Tibial artery (tissue), 4 donors: Measurements from ENCODE around the gene PLAC9.

Experiments used
- DNase-seq, 2 donors: peaks; one replicate each; pipeline ENCODE4 v3.0.0-alpha.2; 2019
- H3K27ac ChIP-seq, 2 donors: fragments of 200-600 bp; sonication (generic) in 1 of 2; 1 replicate in 1 of 2; 2 replicates in 1 of 2; pipeline ENCODE4 v1.5.1; 2018 to 2019; ENCODE audit warnings: mild to moderate bottlenecking in 1 of 2
- H3K27me3 ChIP-seq, 2 donors: fragments of 200-600 bp; sonication (generic) in 1 of 2; one replicate each; pipeline versions ENCODE4 v1.5.1 to v1.6.0; 2016 to 2019
- H3K36me3 ChIP-seq, 3 donors: fragments of 200-600 bp; sonication (generic) in 2 of 3; one replicate each; pipeline ENCODE4 v1.5.1; 2016 to 2019; ENCODE audit warnings: mild to moderate bottlenecking in 2 of 3
- H3K4me1 ChIP-seq, 4 donors: fragments of 200-600 bp; sonication (generic) in 2 of 4; 1 replicate in 3 of 4; 2 replicates in 1 of 4; pipeline ENCODE4 v1.5.1; 2016 to 2019
- H3K4me3 ChIP-seq, 2 donors: fragments of 200-600 bp; sonication (generic) in 1 of 2; 1 replicate in 1 of 2; 2 replicates in 1 of 2; pipeline ENCODE4 v1.5.1; 2018 to 2019; ENCODE audit warnings: mild to moderate bottlenecking in 2 of 2
- H3K9me3 ChIP-seq, 3 donors: fragments of 200-600 bp; sonication (generic) in 1 of 3; one replicate each; pipeline ENCODE4 v1.5.1; 2016 to 2019
- CTCF ChIP-seq, 2 experiments: fragments of 200-600 bp in 1 of 2; fragments of 450-650 bp in 1 of 2; IDR thresholded peaks; one replicate each; pipeline ENCODE4 v1.5.1; 2017 to 2019; ENCODE audit warnings: antibody characterized with exemption in 2 of 2, mild to moderate bottlenecking in 1 of 2, moderate library complexity in 1 of 2
- intact Hi-C: fragments of 100-400 bp; cut with DNase I; formaldehyde crosslinking; loops from one replicate; pipeline ENCODE4 v1.15.0; 2023; ENCODE audit warnings: low total_unique reads

The PLAC9 gene

GRCh38 chr10:80136134-80136571 lies 3.6 kb downstream of the PLAC9 start:
- Histone ChIP-seq H3K27ac (peak overlapping the region; percentile 26 to 29), H3K4me1 (peaks cover 0 to 47% (median 30%) of the 10 kb centered on the region in 4 donors)

GRCh38 chr10:80137031-80137862 lies 4.7 kb downstream of the PLAC9 start:
- intact Hi-C loops, result no loop called here
- no peak for TF ChIP-seq CTCF (IDR thresholded peaks at IDR 0.05)
- Histone ChIP-seq H3K4me3 (no peak overlapping the region), H3K9me3 (no peaks in the 10 kb centered on the region), H3K27ac (peak overlapping the region; percentile 29 to 61), H3K27me3 (no peaks in the 10 kb centered on the region), H3K36me3 (no peaks in the 10 kb centered on the region), H3K4me1 (peaks cover 0 to 44% (median 30%) of the 10 kb centered on the region in 4 donors)
- DNase-seq, result peak in 1 of 2 donors; percentile 71

More at GRCh38 chr10:80136134-80136571, 3.6 kb downstream of the PLAC9 start:
- Histone ChIP-seq H3K9me3 (no peaks in the 10 kb centered on the region), H3K4me3 (no peak overlapping the region), H3K36me3 (no peaks in the 10 kb centered on the region), H3K27me3 (no peaks in the 10 kb centered on the region)
- peak in 1 of 2 experiments; percentile 5 for TF ChIP-seq CTCF (IDR thresholded peaks at IDR 0.05)
- DNase-seq, result peak; percentile 94 to 97
- intact Hi-C loops, result no loop called here

- Histone ChIP-seq H3K4me3 (no peak overlapping the region), H3K27me3 (no peaks in the 10 kb centered on the region), H3K27ac (peak overlapping the region in 1 of 2 donors; percentile 29), H3K4me1 (peaks cover 0 to 38% (median 26%) of the 10 kb centered on the region in 4 donors), H3K9me3 (no peaks in the 10 kb centered on the region), H3K36me3 (no peaks in the 10 kb centered on the region)
- intact Hi-C loops, result no loop called here
- peak in 1 of 2 donors; percentile 13 for DNase-seq
- TF ChIP-seq CTCF (IDR thresholded peaks at IDR 0.05), result no peak
Observed at GRCh38 chr10:80137920-80138319, 5.4 kb downstream of the PLAC9 start.

GRCh38 chr10:80139265-80139664 lies 6.7 kb downstream of the PLAC9 start:
- Histone ChIP-seq H3K9me3 (no peaks in the 10 kb centered on the region), H3K4me3 (no peak overlapping the region), H3K4me1 (peaks cover 0 to 34% (median 26%) of the 10 kb centered on the region in 4 donors), H3K27ac (no peak overlapping the region), H3K36me3 (no peaks in the 10 kb centered on the region), H3K27me3 (no peaks in the 10 kb centered on the region)
- no peak for TF ChIP-seq CTCF (IDR thresholded peaks at IDR 0.05)
- intact Hi-C loops, result no loop called here
- DNase-seq, result peak in 1 of 2 donors; percentile 8

- no peak for TF ChIP-seq CTCF (IDR thresholded peaks at IDR 0.05)
- Histone ChIP-seq H3K36me3 (no peaks in the 10 kb centered on the region), H3K4me3 (no peak overlapping the region), H3K9me3 (no peaks in the 10 kb centered on the region), H3K27ac (no peak overlapping the region), H3K4me1 (peaks cover 0 to 38% (median 33%) of the 10 kb centered on the region in 4 donors), H3K27me3 (no peaks in the 10 kb centered on the region)
- peak in 1 of 2 donors; percentile 17 for DNase-seq
- intact Hi-C loops, result no loop called here
Observed at GRCh38 chr10:80140251-80140650, 7.7 kb downstream of the PLAC9 start.
